AG08396 (cell line): ENCODE data around the gene PDE5A.
A peak's percentile ranks its signal among the peaks of the same experiment; 100 is the strongest.
"Not testable (repeated sequence)": the region's sequence is repeated elsewhere in the genome, so short reads cannot be mapped to it uniquely, and the experiment has no call there.

Experiments
- DNase-seq: peaks from one replicate; pipeline ENCODE4 v3.0.0; 2012; ENCODE audit warnings: low spot score, mixed read lengths

PDE5A gene

DNA sequence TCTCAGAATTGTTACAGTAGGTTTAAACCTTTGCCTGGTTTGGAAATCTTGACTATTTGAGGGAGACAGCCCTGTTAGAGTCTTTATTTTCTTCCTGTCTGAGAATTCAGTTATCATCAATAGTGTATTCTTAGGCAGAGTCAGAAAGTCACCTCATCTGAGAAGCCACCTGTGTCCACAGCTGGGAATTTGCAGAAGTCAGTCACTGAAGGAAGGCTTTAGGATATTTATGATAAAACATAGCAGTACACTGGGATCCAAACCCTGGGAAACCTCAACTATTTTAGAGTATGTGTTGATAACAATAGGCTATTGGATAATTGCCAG lies 157.9 kb downstream of the PDE5A start:
- not testable (repeated sequence) for DNase-seq

DNA sequence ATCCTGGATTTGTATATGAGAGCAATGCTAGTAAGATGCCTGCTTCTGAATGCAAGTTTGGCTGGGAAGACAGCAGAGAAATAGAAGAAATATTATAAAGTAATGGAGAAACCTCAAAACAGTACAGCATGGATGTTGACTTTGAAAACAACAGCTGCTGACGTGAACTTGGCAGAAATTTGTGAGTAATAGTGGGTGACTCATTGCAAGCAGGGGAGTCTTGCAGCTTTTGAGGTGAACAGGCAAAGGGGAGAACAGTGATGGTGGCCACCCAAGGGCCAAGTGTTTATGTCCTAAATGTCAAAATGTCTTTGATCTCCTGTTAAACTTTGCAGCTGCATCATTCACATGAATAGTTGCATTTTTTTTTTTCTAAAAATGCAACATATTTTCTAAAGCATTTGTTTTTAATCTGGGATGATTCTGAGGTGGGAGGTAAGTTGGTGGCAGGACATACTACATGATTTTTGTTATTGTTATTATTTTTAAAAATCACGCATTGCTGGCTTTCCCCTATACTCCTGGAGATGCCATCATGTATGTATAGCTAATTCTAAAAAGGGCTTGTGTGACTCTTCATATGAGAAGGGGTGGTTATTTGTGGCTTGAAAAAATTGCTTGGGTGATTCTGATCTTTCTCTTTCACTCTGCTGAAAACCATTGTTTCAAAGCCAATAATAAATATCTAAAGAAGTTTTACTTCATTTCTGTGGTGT lies 158.4 kb downstream of the PDE5A start:
- not testable (repeated sequence) for DNase-seq

DNA sequence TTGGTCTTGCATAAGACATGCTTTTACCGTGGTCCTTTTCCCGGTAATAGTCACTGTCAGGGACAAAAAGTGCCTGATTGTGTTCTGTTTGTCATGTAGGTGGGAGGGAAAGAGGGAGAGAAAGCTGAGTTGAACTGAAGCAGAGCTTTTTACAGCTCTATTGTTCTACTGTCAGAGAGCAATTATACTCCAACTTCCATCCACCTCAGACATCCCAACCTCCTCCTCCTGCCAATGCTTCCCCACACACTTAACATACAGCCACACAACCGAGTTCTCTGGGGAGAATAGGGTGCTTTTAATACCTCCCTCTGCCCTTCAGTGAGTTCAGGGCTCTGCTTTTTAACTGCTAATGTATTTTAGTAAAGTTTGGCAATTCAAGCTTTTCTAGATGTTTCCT lies 159.6 kb downstream of the PDE5A start:
- DNase-seq = not testable (repeated sequence)

DNA sequence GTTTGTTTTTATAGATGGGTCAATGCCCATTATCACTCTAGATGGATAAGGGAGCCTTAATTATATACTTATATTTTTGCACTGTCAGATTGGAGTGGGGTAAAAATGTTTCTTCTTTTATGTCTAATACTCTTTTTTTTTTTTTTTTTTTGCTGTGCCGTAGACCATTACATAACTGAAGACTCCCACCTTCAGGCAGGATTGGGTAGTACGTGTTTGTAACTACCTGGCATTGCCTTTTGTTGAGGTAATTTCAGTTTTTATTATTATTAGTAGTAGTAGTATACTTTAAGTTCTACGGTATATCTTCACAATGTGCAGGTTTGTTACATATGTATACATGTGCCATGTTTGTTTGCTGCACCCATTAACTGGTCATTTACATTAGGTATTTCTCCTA lies 165.9 kb downstream of the PDE5A start:
- not testable (repeated sequence) for DNase-seq

DNA sequence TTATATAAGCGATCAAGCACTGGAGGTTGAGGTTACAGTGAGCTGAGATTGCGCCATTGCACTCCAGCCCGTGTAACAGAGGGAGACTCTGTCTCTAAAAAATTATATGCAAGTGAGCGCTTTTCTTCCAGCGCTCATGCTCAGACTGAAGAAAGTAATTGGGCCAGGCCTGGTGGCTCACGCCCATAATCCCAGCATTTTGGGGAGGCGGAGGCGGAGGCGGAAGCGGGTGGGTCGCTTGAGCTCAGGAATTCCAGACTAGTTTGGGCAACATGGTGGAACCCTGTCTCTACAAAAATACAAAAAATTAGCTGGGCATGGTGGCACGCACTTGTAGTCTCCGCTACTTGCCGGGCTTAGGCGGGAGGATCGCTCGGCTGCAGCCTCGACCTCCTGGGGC lies 172.9 kb downstream of the PDE5A start:
- not testable (repeated sequence) for DNase-seq

DNA sequence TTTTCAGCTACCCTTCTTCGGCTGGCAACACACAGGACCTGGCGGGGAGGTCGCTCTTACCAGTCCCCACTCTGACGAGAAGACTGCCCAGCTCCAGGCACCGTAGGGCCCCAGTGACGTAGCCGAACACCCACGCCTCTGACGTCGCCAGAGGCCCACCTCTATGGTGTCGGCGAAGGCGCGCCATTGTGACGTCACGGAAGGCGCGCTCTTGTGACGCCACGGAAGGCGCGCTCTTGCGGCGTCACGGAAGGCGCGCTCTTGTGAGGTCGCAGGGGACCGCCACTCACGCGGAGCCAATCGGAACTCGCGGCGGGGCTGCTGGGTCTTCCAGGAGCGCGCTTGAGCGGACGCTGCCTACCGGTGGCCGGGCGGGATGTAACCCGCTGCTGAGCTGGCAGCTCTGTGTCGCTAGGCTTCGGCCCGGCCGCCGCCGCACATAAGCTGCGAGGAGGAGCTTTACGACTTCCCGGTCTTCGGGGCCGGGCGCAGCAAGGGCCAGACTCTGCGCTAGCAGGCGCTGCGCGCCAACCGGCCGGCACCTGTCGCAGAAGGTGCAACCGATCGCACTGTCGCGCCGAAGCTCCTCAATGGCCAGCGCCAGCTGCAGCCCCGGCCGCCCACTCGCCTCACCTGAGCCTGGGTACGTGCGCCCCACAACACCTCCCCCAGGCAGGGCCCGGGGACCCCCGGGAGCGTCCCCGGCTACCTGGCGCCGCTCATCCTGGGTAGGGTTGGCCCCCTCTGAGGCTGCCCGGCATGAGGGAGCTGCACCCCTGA lies 173.9 kb downstream of the PDE5A start:
- DNase-seq = peak; percentile 94

DNA sequence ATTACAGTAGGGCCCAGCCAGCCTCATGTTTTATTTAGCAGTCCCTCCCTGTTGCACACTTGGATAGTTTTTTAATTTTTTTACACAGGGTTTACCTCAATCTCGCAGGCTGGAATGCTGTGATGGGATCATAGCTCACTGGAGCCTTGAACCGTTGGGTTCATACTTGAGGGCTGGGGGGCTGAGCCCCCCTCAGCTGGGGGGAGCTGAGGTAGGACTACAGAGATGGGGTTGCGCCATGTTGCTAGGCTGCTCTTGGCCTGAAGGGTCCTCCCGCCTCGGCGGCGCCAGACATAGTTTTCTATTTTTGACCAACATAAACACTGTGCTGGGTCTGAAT lies 174.5 kb downstream of the PDE5A start:
- peak; percentile 39 for DNase-seq

DNA sequence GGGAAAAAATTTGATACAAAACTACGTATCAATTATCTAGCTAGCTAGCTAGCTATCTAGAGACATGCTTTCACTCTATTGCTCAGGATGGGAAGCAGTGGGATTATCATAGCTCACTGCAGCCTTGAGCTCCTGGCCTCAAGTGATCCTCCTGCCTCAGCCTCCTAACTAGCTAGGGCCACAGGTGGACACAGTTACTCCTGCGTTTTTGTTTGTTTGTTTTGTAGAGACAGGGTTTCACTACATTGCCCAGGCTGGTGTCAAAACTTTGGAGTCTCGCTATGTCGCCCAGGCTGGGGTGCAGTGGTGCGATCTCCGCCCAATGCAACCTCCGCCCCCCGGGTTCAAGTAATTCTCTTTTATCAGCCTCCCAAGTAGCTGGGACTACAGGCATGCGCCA lies 175.3 kb downstream of the PDE5A start:
- not testable (repeated sequence) for DNase-seq

DNA sequence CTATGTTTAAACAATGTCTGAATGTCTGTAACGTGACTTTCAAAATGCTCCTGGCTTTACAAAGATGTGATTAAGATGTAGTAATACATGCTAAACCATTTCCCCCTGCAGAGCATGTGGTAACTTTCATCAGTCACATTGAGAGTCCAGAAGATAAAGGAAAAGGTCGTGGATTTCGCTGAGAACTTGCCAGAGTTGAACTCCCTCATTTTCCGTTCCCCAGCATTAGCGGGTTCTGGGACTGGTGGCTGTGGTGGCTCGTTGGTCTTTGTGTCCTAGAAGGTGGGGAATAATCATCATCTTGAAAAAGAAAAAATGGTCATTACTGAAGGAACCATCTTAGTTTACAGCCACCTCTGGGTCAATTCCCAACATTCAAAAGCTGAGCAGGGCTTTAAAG lies 178.8 kb downstream of the PDE5A start:
- DNase-seq = not testable (repeated sequence)
